Lung microvascular endothelial cell (primary cell): Measurements from ENCODE around the gene TBKBP1. TPM values are rescaled to one million over a fixed set of nuclear protein-coding genes. Genes with fewer than 3 reads are reported as not detected.
A peak's percentile ranks its signal among the peaks of the same experiment; 100 is the strongest.
"Not testable (repeated sequence)": the region's sequence is repeated elsewhere in the genome, so short reads cannot be mapped to it uniquely, and the experiment has no call there.

Experiments used
- DNase-seq, 2 donors: peaks; one replicate each; pipeline versions ENCODE4 v3.0.0 to v3.0.0-alpha.2; 2010; ENCODE audit warnings: low read depth in 2 of 2
- total RNA-seq: library from RNA; depleted of rRNA; stranded (reverse); fragments of >200 nt; gene quantifications from 2 replicates; pipeline ENCODE4 v1.2.1, GENCODE V29; 2014

Gene TBKBP1
- total RNA-seq, 1 donor from 2014 or later = 5.6 TPM

DNA sequence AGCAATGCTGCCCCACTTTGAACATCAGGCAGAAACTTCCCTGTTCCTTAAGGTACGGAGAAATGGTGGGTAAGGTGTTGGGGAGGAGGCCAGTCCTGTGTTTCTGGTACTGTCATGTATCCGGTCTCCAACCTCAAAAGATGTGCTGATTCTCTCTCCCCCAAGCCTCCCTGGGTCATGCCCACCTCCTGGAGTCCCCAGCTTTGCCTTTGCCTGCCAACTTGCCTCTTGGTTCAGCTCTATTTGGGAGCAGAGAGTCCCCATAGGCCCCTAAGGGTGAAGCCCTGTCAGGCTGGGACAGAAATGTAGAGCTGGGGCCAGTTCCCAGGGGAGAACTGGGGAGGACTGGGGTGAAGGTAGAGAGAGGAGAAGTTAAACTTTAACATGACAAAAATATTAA lies 37.4 kb downstream of the TBKBP1 start:
- no peak for DNase-seq

- no peak for DNase-seq
Measured at GRCh38 chr17:47732399-47733046, 38.6 kb downstream of the TBKBP1 start.

DNA sequence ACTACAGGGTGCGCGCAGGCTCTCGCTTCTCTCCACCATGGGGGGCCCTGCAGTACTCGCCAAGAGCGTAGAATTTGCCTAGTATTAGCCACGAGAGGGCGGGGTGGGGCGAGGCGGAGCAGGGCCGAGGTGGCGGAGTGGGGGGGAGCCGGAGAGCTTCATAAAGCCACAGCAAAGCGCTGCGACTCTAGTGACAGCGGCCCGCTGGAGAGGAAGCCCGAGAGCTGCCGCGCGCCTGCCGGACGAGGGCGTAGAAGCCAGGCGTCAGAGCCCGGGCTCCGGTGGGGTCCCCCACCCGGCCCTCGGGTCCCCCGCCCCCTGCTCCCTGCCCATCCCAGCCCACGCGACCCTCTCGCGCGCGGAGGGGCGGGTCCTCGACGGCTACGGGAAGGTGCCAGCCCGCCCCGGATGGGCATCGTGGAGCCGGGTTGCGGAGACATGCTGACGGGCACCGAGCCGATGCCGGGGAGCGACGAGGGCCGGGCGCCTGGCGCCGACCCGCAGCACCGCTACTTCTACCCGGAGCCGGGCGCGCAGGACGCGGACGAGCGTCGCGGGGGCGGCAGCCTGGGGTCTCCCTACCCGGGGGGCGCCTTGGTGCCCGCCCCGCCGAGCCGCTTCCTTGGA lies 39.2 kb downstream of the TBKBP1 start, which contains the start of gene TBX21:
Gene TBX21 (plus strand): TSS at position 190 of the 627 bp plus-strand sequence. CDS start 219 bp downstream, at position 409.
- peak; percentile 11 to 64 for DNase-seq

DNA sequence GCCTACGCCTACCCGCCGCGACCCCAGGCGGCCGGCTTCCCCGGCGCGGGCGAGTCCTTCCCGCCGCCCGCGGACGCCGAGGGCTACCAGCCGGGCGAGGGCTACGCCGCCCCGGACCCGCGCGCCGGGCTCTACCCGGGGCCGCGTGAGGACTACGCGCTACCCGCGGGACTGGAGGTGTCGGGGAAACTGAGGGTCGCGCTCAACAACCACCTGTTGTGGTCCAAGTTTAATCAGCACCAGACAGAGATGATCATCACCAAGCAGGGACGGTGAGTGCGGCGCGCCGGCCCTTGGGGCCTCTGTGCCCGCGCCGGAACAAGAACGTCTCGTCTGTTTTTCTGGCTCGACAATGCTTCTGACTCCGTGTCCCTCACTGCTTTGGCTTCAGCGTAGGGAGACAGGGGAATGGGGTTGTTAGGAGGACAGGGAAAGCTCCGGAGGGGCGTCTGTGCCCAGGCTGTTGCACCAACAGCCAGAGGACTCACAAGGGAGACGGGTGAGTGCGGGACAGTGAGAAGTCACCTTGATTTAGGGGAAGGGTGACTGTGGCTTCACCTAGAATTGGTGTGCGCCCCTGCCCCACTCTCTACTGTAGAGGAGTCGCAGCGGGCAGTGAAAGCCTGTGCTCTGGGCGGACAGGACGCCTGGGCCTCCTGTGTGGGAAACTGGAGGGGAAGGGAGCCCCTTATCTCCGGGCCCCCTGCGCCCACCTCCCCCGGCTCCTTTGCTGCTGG lies 39.9 kb downstream of the TBKBP1 start:
- no peak for DNase-seq

DNA sequence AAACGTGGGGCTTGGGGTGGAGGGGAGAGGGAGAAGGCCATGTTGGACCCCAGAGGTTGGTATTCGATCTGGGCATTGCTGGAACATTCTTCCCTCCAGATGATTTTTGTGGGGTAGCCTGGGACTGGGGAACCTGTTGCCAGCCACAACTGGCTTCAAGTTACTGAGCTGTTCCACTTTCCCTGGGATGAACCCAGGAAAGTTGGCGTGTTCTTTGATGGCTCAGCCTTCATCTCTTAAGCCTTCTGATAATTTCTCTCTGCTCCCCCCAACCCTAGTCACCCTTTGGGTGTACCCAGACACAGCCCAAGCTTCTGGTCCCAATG lies 41.1 kb downstream of the TBKBP1 start:
- no peak for DNase-seq

- DNase-seq = no peak
Measured at GRCh38 chr17:47735536-47736011, 41.6 kb downstream of the TBKBP1 start.

- no peak for DNase-seq
Measured at GRCh38 chr17:47736501-47737495, 42.8 kb downstream of the TBKBP1 start.

DNA sequence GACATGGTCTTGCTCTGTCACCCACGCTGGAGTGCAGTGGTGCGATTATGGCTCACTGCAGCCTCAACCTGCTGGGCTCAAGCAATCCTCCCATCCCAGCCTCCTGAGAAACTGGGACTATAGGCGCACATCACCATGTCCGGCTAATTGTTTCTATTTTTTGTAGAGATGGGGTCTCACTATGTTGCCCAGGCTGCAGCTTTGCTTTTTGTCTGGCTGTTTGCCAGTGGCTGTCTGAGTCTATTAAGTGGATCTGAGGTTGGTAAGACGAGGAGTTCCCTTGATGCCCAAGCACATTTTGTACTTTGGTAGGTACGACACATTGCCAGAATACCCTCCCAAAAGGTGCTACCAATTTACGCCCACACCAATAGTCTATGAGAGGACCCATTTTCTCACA lies 44.2 kb downstream of the TBKBP1 start:
- no peak for DNase-seq

GRCh38 chr17:47739150-47739549 lies 45.2 kb downstream of the TBKBP1 start:
- no peak for DNase-seq

DNA sequence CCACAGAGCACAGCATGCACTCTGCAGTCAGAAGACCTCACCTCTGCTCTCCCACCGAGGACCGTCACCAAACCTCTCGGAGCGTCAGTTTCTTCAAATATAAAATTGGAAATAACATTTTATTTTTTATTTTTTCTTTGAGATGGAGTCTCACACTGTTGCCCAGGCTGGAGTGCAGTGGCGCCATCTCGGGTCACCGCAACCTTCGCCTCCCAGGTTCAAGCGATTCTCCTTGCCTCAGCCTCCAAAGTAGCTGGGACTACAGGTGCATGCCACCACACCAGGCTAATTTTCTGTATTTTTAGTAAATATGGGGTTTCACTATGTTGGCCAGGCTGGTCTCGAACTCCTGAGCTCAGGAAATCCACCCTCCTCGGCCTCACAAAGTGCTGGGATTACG lies 46.0 kb downstream of the TBKBP1 start:
- not testable (repeated sequence) for DNase-seq

DNA sequence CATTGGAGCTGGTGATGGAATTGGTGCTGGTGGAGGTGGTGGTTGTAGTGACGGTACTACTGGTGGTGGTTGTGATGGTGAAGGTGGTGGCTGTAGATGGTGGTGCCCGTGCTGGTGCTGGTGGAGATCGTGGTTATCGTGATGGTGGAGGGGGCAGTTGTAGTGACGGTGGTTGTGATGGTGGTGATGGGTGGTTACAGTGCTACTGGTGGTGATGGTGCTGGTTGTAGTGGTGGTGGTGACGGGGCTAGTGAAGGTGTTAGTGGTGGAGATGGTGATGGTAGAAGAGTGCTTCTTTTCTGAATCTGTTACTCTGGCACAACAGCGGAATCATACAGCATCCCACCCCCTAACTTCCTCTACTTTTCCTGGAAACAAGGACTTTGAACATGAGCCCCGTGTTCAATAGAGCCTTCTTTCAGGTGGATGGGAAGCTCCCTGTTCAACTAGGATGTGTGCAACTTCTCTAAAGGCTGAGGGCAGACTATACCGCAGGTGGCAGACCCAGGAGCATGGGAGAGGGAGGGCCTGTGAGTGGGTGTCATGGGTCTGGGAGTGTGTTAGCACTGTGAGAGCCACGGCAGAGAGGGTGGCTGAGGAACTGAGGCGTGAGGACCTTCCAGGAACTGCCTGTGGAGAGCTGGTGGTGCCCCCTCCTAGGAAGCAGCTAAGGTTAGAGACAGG lies 47.3 kb downstream of the TBKBP1 start:
- DNase-seq = no peak

DNA sequence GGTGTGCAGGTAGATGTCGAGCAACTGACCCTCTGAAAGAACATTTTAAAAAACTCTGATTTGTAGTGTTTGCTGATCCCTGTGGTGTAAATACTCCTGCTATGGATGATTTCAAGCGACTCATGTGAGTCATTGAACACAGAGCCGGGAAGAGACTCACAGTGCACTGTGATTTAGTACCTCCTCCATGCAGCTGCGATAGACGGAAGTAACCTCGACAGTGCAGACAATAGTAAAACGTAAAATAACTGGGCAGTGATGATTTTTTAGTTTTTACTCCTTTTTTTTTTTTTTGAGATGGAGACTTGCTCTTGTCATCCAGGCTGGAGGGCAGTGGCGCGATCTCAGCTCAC lies 47.8 kb downstream of the TBKBP1 start:
- DNase-seq = no peak

- peak in 1 of 2 donors; percentile 26 for DNase-seq
Measured at GRCh38 chr17:47742319-47743181, 48.6 kb downstream of the TBKBP1 start.

GRCh38 chr17:47744168-47745036 lies 50.4 kb downstream of the TBKBP1 start:
- DNase-seq = no peak

DNA sequence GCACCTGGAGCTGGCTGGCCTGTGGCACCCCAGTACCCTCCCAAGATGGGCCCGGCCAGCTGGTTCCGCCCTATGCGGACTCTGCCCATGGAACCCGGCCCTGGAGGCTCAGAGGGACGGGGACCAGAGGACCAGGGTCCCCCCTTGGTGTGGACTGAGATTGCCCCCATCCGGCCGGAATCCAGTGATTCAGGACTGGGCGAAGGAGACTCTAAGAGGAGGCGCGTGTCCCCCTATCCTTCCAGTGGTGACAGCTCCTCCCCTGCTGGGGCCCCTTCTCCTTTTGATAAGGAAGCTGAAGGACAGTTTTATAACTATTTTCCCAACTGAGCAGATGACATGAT lies 51.0 kb downstream of the TBKBP1 start:
- DNase-seq = no peak

DNA sequence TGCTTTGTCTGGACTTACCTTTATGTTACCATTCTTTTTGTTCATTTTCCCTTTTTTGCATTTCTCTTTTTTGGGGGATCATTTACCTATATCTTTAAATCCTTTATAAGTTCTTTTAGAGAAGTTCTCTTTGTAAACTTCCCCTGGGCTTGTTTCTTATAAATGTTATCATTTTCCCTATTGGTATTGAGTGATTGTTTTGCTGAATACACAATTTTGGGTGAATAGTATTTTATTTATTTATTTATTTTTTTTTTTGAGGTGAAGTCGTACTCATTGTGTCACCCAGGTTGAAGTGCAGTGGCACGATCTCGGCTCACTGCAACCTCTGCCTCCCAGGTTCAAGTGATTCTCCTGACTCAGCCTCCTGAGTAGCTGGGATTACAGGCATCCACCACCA lies 57.5 kb downstream of the TBKBP1 start:
- DNase-seq = no peak

DNA sequence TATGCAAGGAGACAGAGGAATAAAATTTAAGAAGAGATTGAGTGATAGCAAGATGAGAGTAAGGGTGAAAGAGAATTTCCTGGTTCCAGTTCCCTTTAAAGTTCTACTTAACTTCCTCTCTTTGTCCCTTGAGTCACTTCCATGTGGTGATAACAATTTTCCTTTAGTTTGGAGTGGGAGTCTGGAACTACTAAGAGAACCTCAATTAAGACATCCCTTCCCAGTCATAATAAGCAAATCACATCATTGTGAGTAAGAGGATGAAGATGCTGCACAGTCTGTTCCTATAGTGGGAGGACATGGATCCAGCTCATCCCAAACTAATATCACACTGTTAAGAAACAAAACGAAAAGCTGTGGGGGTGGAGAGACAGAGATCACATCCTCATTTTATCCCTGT lies 63.4 kb downstream of the TBKBP1 start:
- DNase-seq = no peak

GRCh38 chr17:47760409-47761140 lies 66.6 kb downstream of the TBKBP1 start:
- no peak for DNase-seq
